GM18951 (cell line): Measurements from ENCODE around the gene NEDD4.
"Not testable (repeated sequence)": the region's sequence is repeated elsewhere in the genome, so short reads cannot be mapped to it uniquely, and the experiment has no call there.

Source experiments
- POLR2A ChIP-seq: IDR thresholded peaks from 4 replicates; pipeline ENCODE4 v1.6.1; 2011; ENCODE audit warnings: mild to moderate bottlenecking; ENCODE audit not compliant: insufficient read length, insufficient read depth; ENCODE audit errors: extremely low read depth
- in situ Hi-C: fragments of 300-500 bp; cut with MboI; formaldehyde crosslinking; loops from one replicate; pipeline ENCODE4 v1.12.0; 2022; ENCODE audit warnings: low sequenced_read_pairs, mixed read lengths, inconsistent platforms; ENCODE audit not compliant: unreplicated experiment

NEDD4 gene

DNA sequence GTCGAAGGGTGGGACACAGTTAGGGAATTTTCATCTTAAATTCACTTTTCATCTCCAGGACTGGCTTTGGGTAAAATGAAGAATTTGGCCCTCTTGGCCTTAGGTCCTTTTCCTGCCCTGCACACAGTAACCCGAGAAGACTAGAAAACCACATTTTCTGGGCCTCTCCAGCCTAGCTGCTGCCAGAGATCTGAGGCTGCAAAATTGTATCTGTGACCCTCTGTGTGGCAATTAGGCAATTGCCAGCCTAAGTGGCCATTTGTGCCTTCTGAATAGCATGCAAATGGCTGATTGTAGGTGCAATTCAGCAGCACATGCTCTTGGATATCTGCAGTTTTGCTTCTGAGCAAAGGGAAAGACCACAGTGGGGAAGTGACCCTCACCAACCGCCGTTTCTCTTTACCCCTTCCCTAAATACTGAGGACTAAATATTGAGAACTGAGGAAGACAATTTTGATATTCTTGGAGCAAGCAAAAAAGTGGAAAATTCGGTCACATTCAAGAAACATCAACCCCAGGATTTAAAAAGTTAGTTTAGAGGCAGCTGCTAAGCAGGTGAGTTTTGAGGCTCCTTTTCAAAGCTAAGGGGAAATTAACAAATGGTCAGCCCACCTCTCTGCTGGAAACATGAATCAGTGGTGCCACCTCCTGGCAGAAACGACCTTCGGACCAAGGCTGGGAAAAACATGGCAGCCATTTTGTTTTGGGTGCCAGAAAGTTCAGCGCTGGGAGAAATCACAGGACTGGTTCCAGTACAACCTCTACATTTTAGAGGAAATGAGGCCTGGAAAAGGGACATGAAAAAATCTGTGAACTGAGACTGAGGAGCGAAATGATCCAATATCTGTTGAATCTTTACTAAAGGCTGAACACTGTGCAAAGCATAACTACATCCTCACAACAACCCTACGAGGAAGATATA, 193.9 kb downstream of the NEDD4 start:
- in situ Hi-C loops: no loop called here
- TF ChIP-seq POLR2A: no peak

DNA sequence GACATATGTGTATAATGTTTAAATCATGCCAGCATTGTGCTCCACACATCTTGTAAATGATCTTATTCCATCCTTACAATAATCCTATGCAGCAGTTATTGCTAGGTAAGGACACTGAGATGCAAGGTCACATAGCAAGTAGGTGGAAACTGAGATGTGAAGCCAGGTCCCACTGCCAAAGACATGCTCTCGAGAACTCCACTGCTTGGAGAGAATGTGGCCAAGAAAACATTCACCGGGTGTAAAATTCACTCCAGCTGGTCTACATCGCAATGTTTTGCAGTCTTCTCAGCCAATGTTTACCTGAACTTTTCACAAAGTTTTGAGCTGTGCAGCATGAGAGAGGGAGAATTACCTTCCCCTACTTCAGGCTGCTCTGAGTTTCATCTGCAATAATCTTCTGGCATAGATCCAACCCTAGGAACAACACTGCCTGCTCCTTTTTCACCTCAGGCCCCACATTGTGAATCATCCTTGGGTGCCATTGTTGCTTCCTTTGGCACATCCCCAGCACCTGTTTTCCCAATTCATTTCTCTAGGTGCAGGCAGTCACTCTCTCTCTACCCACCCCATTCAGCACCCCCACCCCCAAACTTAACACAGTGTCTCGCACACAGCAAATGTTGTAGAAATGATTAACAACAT, 197.0 kb downstream of the NEDD4 start:
- in situ Hi-C loops: no loop called here
- TF ChIP-seq POLR2A: no peak

DNA sequence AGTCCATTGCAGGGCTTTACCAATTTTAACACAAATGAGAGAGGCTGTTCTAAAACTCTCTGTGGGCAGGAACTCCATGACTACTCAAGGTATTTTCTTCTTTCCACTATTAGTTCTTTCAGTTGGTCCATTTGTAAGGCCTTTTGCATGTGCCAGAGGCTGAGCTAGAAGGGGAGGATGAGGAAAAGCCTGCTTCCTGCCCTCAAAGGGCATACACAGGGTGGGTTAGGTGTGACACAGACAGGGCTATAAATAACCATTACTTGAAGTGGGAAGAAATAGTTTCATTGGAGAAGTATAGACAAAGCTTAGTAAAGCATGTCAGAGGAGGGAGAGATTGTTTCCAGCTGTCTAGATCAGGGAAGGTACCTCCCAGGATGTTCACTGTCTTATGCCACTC, 198.4 kb downstream of the NEDD4 start:
- no peak for TF ChIP-seq POLR2A
- in situ Hi-C loops: no loop called here

DNA sequence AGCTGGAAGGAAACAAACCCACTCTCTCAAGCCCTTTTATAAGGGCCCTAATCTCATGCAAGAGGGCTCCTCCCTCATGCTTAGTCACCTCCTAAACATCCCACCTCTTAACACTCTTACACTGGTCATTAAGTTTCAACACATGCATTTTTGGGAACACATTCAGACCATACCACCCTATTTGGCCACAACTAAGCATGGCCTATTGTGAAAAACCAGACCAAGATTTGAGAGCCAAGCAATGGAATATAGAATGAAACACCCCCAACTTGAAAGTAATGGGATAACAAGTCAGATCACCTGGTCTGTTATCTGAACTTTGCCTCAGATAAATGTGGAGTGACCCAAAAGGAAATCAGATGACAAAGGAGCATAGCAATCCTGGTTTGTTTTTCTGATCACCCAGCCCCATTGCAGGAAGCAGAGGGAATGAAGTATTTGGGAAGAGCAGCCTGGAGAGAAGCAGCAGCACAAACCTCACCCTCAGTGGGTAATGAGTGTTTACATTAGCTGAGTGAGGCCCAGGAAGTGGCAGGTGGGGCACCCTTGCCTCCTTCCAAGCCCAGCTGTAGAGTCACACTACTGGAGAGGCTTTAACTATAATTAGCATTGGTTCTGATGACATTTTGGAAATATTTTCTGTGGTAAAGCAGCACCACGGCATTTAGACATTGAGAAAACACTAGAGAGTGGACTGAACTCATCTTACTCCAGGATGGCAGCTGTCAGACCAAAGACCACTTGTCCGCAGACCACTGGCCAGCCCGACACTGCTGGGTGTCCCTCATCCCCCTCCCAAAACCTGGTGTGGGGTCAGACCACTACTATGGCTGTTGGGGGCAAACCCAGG, 201.6 kb downstream of the NEDD4 start:
- in situ Hi-C loops: no loop called here
- TF ChIP-seq POLR2A: no peak

DNA sequence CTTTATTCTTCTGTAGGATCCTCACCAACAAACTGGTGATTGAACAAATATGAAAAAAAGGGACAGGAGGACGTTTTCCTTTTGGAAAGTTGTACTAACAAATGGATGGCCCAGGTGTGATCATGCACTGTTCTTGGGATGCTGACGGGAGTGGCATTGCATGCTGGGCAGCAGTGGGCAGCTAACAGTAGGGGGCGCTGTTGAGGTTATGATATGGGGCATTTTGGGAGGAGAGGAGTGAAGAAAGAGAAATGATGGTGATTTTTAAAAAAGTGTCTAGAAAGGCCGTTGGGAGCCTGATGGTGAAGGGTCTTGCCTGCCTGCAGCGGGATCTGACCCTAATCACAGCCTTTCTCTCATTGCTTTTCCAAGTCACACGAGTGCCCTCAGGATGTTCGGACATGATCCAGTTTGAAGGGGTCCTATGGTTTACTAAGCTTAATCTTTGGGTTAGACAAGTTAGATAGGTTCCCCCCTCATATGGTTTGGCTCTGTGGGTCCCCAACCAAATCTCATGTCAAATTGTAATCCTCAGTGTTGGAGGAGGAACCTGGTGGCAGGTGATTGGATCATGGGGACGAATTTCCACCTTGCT, 204.2 kb downstream of the NEDD4 start:
- TF ChIP-seq POLR2A: no peak
- in situ Hi-C loops: no loop called here

DNA sequence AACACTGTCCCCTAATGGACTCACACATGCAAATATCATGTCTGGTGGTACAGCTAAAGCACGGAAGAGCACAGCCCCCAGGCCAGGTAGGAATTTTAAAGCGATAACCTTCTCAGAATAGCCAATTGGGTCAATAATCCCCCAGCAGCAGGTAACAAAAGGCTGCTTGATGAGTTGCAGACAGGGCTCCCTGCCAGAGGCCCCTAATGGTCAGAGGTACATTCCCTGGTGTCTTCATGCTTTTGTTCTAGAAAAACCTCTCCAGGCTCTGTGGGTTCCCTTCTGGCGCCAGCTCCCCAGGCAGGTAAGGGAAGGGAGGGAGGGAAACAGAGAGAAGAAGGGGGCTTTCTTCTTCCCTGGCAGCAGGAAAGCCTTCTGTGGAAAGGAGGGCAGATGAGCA, 207.1 kb downstream of the NEDD4 start:
- in situ Hi-C loops: no loop called here
- TF ChIP-seq POLR2A: no peak

DNA sequence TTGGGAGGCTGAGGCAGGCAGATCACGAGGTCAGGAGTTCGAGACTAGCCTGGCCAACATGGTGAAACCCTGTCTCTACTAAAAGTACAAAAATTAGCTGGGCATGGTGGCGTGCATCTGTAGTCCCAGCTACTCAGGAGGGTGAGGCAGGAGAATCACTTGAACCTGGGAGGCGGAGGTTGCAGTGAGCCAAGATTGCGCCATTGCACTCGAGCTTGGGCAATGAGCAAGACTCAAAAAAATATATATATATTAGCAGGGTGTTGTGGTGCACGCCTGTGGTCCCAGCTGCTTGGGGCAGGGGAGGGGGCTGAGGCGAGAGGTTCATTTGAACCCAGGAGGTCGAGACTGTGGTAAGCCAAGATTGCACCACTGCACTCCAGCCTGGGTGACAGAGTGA, 207.8 kb downstream of the NEDD4 start:
- in situ Hi-C loops: not testable (repeated sequence)

DNA sequence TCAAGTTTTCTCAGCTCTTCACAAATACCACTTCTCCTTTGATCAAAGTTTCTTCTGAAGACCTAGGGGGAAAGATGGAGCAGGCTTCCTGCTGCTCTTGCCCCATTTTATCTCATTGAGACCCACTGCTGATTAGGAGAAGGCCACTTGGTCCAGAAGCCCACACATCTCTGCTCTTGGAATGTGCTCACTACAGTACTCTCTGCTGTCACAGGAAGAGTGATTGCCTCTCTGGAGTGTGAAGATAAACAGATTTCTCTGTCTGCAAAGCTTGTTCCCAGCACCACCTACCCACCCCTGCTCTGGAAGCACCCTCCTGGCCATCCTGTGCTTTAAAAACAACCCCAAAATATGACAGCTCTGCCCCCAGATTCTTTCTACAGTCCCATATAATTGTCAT, 209.1 kb downstream of the NEDD4 start:
- no peak for TF ChIP-seq POLR2A
- in situ Hi-C loops: no loop called here

DNA sequence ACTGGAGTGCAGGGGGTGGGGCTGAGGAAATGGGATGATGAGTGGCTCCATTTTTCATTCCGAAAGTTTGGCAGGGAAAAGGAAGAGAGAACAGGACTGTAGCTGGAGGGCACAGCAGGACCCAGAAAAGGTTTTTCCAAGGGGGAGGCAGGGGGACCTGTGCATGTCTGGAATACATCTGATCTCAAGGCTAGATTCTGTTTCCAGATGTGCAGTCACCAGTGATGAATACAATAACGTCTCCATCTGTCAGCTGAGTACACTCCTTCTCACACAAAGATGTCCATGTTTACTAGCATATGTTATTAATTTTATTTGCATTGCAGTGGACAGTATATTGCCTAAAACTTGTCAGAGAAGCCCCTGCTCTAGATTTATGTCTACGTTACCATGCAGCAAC, 210.5 kb downstream of the NEDD4 start:
- in situ Hi-C loops: no loop called here

DNA sequence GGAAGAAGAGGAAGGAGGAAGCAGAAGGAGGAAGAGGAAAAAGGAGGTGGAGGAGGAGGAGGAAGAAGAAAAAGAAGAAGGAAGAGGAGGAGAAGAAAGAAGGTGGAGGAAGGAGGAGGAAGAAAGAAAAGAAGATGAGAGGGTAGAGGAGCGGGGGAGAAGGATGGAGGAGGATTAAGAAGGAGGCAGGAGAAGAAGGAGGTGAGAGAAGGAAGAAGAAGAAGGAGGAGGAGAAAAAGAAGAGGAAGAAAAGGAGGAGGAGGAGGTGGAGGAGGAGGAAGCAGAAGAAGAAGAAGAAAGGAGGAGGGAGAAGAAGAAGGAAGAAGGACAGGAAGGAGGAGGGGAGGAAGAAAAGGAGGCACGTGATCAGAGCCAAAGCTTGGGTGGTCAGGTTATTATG, 213.1 kb downstream of the NEDD4 start:
- no peak for TF ChIP-seq POLR2A
- in situ Hi-C loops: no loop called here

More for the DNA sequence above, 210.5 kb downstream of the NEDD4 start:
- TF ChIP-seq POLR2A: no peak

DNA sequence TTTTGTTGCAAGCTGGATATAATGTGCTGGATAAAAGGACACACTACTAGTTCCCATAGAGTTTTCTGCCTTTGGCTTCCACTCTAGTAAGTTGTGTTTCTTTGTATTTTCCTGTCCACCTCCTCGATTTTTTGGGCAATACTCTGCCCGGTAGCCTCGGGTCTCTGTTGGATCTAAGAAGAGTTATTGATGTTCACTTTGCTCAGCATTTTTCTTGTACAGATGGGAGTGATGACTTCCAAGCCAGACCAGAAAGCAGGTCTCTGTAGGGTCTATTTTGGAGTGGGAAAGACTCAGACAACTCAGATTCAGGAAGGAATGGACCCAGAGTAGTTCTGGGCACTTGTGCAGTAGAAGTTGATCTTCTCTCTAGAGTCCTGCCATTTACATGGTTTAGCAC, 214.5 kb downstream of the NEDD4 start:
- in situ Hi-C loops: no loop called here
- TF ChIP-seq POLR2A: no peak
